ENCODE measurements around the gene FARS2.
A peak's percentile ranks its signal among the peaks of the same experiment; 100 is the strongest.

FARS2 gene

DNA sequence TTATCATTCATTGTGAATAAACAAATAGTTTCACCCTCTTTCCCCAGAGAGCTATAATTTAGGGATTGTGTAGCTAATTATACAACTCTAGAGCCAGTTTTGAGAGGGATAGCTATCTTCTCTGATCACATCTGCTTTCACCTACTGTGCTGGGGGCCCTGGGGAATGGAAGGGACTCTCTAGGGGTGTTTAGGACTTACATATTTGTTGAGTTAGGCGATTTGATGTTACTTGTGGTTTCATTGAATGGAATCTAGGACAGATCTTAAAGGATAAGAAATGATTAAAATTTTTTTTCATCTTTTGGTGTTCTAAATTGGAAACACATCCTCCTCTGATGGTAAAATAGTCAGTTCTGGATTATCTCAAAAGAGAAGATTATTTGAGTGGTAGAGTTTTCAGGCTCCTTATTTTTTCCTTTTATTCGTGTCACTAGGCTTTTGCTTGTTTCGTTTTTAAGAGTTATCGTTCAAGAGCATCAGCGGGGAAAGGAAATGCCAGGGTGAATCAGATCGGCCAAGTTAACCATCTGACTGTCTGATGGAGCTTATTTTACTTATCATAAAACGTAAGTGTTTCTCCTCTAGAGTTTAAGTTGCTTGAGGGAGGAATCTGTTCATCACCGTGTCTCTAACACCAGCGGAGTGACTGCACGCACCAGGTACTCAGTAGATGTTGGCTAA is 236.7 kb downstream of the FARS2 start:
- H3K9ac ChIP-seq (ENCODE audit: low read length) = peak overlapping the region; percentile 82
- DNase-seq (ENCODE audit: low read depth) = peak; percentile 80
- H3K27me3 ChIP-seq (replicated peaks; ENCODE audit: control insufficient read depth, insufficient read depth, low read length) = no peaks in the 10 kb centered on the region
- H3K4me1 ChIP-seq (ENCODE audit: control insufficient read depth, insufficient read depth, low read length) = peaks cover 48% of the 10 kb centered on the region
- peak overlapping the region; percentile 77 for H3K4me3 ChIP-seq (ENCODE audit: low read length)
- H3K36me3 ChIP-seq (ENCODE audit: control insufficient read depth, insufficient read depth, low read length, severe bottlenecking) = no peaks in the 10 kb centered on the region
- no peaks in the 10 kb centered on the region for H3K9me3 ChIP-seq (ENCODE audit: control insufficient read depth, low read length)

GRCh38 chr6:5498579-5498899 is 237.2 kb downstream of the FARS2 start:
- peak overlapping the region; percentile 77 for H3K4me3 ChIP-seq (ENCODE audit: low read length)
- peak; percentile 43 for DNase-seq (ENCODE audit: low read depth)
- H3K27me3 ChIP-seq (replicated peaks; ENCODE audit: control insufficient read depth, insufficient read depth, low read length) = no peaks in the 10 kb centered on the region
- H3K9me3 ChIP-seq (ENCODE audit: control insufficient read depth, low read length) = no peaks in the 10 kb centered on the region
- H3K36me3 ChIP-seq (ENCODE audit: control insufficient read depth, insufficient read depth, low read length, severe bottlenecking) = no peaks in the 10 kb centered on the region
- H3K9ac ChIP-seq (ENCODE audit: low read length) = peak overlapping the region; percentile 82
- peaks cover 48% of the 10 kb centered on the region for H3K4me1 ChIP-seq (ENCODE audit: control insufficient read depth, insufficient read depth, low read length)

GRCh38 chr6:5499644-5500306 is 238.5 kb downstream of the FARS2 start:
- peaks cover 48% of the 10 kb centered on the region for H3K4me1 ChIP-seq (ENCODE audit: control insufficient read depth, insufficient read depth, low read length)
- H3K4me3 ChIP-seq (ENCODE audit: low read length) = peak overlapping the region; percentile 77
- no peaks in the 10 kb centered on the region for H3K27me3 ChIP-seq (replicated peaks; ENCODE audit: control insufficient read depth, insufficient read depth, low read length)
- DNase-seq (ENCODE audit: low read depth) = peak; percentile 32
- no peaks in the 10 kb centered on the region for H3K36me3 ChIP-seq (ENCODE audit: control insufficient read depth, insufficient read depth, low read length, severe bottlenecking)
- H3K9ac ChIP-seq (ENCODE audit: low read length) = peak overlapping the region; percentile 82
- H3K9me3 ChIP-seq (ENCODE audit: control insufficient read depth, low read length) = no peaks in the 10 kb centered on the region

DNA sequence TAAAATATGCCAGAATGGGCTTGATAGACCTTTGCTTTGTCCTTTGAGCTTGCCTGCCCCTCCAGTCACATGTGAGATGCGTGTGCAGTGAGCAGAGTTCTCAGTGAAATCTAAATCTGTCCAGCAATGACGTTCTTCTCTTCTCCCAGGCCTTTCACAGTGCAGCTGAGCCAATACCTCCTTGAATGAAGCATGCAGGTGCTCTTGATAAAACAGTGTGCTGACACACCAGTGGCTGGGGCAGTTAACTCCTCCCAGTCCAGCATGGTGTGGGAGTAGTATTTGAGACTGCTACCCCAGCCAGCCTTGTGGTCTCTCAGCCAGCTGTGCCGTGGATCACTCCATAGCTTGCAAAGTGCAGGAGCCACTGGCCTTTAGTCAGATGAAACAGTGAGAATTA is 240.5 kb downstream of the FARS2 start:
- Histone ChIP-seq H3K4me3 (ENCODE audit: low read length) (no peak overlapping the region), H3K9me3 (ENCODE audit: control insufficient read depth, low read length) (no peaks in the 10 kb centered on the region), H3K9ac (ENCODE audit: low read length) (no peak overlapping the region), H3K36me3 (ENCODE audit: control insufficient read depth, insufficient read depth, low read length, severe bottlenecking) (no peaks in the 10 kb centered on the region), H3K4me1 (ENCODE audit: control insufficient read depth, insufficient read depth, low read length) (peaks cover 42% of the 10 kb centered on the region), H3K27me3 (replicated peaks; ENCODE audit: control insufficient read depth, insufficient read depth, low read length) (no peaks in the 10 kb centered on the region)
- no peak for DNase-seq (ENCODE audit: low read depth)

DNA sequence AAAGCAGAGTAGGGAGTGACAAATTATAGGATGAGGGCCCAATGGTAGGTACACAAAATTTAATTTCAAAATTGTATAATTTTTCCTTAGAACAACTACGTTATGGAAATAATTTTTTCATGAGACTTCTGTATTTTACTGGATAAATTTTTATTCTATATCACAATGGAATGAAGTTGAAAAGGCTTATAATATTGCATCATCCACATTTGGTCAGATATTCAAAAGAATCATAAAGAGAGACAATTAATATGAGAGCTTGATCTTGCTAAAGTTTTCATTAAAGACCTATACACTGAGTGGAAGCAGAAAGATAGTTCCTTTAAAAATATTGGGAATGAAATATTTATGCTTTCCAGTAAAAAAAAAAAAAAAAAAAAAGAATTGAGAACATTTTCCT is 242.8 kb downstream of the FARS2 start:
- Histone ChIP-seq H3K9me3 (ENCODE audit: control insufficient read depth, low read length) (no peaks in the 10 kb centered on the region), H3K4me3 (ENCODE audit: low read length) (no peak overlapping the region), H3K36me3 (ENCODE audit: control insufficient read depth, insufficient read depth, low read length, severe bottlenecking) (no peaks in the 10 kb centered on the region), H3K9ac (ENCODE audit: low read length) (no peak overlapping the region), H3K4me1 (ENCODE audit: control insufficient read depth, insufficient read depth, low read length) (peaks cover 21% of the 10 kb centered on the region), H3K27me3 (replicated peaks; ENCODE audit: control insufficient read depth, insufficient read depth, low read length) (no peaks in the 10 kb centered on the region)
- DNase-seq (ENCODE audit: low read depth) = no peak

GRCh38 chr6:5506149-5506548 is 244.8 kb downstream of the FARS2 start:
- no peak overlapping the region for H3K9ac ChIP-seq (ENCODE audit: low read length)

GRCh38 chr6:5506597-5506996 is 245.3 kb downstream of the FARS2 start:
- H3K9me3 ChIP-seq (ENCODE audit: control insufficient read depth, low read length) = no peaks in the 10 kb centered on the region
- DNase-seq (ENCODE audit: low read depth) = no peak
- H3K27me3 ChIP-seq (replicated peaks; ENCODE audit: control insufficient read depth, insufficient read depth, low read length) = no peaks in the 10 kb centered on the region
- no peak overlapping the region for H3K9ac ChIP-seq (ENCODE audit: low read length)
- peaks cover 4% of the 10 kb centered on the region for H3K4me1 ChIP-seq (ENCODE audit: control insufficient read depth, insufficient read depth, low read length)
- H3K36me3 ChIP-seq (ENCODE audit: control insufficient read depth, insufficient read depth, low read length, severe bottlenecking) = no peaks in the 10 kb centered on the region
- H3K4me3 ChIP-seq (ENCODE audit: low read length) = no peak overlapping the region

More at GRCh38 chr6:5506149-5506548, 244.8 kb downstream of the FARS2 start:
- no peak for DNase-seq (ENCODE audit: low read depth)
- Histone ChIP-seq H3K4me3 (ENCODE audit: low read length) (no peak overlapping the region), H3K36me3 (ENCODE audit: control insufficient read depth, insufficient read depth, low read length, severe bottlenecking) (no peaks in the 10 kb centered on the region), H3K4me1 (ENCODE audit: control insufficient read depth, insufficient read depth, low read length) (peaks cover under 1% of the 10 kb centered on the region), H3K27me3 (replicated peaks; ENCODE audit: control insufficient read depth, insufficient read depth, low read length) (no peaks in the 10 kb centered on the region), H3K9me3 (ENCODE audit: control insufficient read depth, low read length) (no peaks in the 10 kb centered on the region)

GRCh38 chr6:5507131-5507681 is 245.9 kb downstream of the FARS2 start:
- DNase-seq (ENCODE audit: low read depth) = no peak
- Histone ChIP-seq H3K36me3 (ENCODE audit: control insufficient read depth, insufficient read depth, low read length, severe bottlenecking) (no peaks in the 10 kb centered on the region), H3K4me3 (ENCODE audit: low read length) (no peak overlapping the region), H3K9me3 (ENCODE audit: control insufficient read depth, low read length) (no peaks in the 10 kb centered on the region), H3K4me1 (ENCODE audit: control insufficient read depth, insufficient read depth, low read length) (peaks cover 9% of the 10 kb centered on the region), H3K27me3 (replicated peaks; ENCODE audit: control insufficient read depth, insufficient read depth, low read length) (no peaks in the 10 kb centered on the region), H3K9ac (ENCODE audit: low read length) (no peak overlapping the region)

DNA sequence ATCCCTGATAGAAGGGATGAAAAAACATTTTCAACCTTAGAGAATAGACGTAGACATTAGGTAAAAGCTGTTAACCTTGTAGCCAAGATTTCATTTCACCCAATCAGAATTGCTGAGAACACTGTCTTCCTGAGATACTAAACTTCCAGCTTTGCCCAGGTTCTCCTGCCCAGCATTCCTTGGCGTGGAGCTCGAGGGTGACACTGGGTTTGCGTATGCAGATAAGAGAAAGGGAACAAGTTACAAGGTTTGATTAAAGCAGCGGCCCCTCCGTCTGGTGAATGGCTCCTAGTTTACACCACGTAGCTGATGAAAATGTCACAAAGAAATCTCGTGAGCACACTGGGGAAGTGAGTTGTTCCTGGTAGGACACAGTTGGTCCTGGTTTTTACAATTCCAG is 247.8 kb downstream of the FARS2 start:
- H3K4me3 ChIP-seq (ENCODE audit: low read length) = no peak overlapping the region
- no peaks in the 10 kb centered on the region for H3K27me3 ChIP-seq (replicated peaks; ENCODE audit: control insufficient read depth, insufficient read depth, low read length)
- peaks cover 21% of the 10 kb centered on the region for H3K4me1 ChIP-seq (ENCODE audit: control insufficient read depth, insufficient read depth, low read length)
- H3K9me3 ChIP-seq (ENCODE audit: control insufficient read depth, low read length) = no peaks in the 10 kb centered on the region
- H3K9ac ChIP-seq (ENCODE audit: low read length) = no peak overlapping the region
- H3K36me3 ChIP-seq (ENCODE audit: control insufficient read depth, insufficient read depth, low read length, severe bottlenecking) = no peaks in the 10 kb centered on the region
- DNase-seq (ENCODE audit: low read depth) = no peak

- no peak for DNase-seq (ENCODE audit: low read depth)
- no peaks in the 10 kb centered on the region for H3K9me3 ChIP-seq (ENCODE audit: control insufficient read depth, low read length)
- no peak overlapping the region for H3K4me3 ChIP-seq (ENCODE audit: low read length)
- H3K36me3 ChIP-seq (ENCODE audit: control insufficient read depth, insufficient read depth, low read length, severe bottlenecking) = no peaks in the 10 kb centered on the region
- H3K9ac ChIP-seq (ENCODE audit: low read length) = no peak overlapping the region
- H3K4me1 ChIP-seq (ENCODE audit: control insufficient read depth, insufficient read depth, low read length) = peaks cover 29% of the 10 kb centered on the region
- H3K27me3 ChIP-seq (replicated peaks; ENCODE audit: control insufficient read depth, insufficient read depth, low read length) = no peaks in the 10 kb centered on the region
Measured at GRCh38 chr6:5510331-5511133, 249.2 kb downstream of the FARS2 start.

GRCh38 chr6:5511954-5512353 is 250.6 kb downstream of the FARS2 start:
- DNase-seq (ENCODE audit: low read depth) = peak; percentile 73
- Histone ChIP-seq H3K27me3 (replicated peaks; ENCODE audit: control insufficient read depth, insufficient read depth, low read length) (no peaks in the 10 kb centered on the region), H3K4me1 (ENCODE audit: control insufficient read depth, insufficient read depth, low read length) (peaks cover 29% of the 10 kb centered on the region), H3K9me3 (ENCODE audit: control insufficient read depth, low read length) (no peaks in the 10 kb centered on the region), H3K9ac (ENCODE audit: low read length) (no peak overlapping the region), H3K36me3 (ENCODE audit: control insufficient read depth, insufficient read depth, low read length, severe bottlenecking) (no peaks in the 10 kb centered on the region), H3K4me3 (ENCODE audit: low read length) (no peak overlapping the region)
